ENCODE results near the gene RBMXL2. TPM values are rescaled to one million over a fixed set of nuclear protein-coding genes. Genes with fewer than 3 reads are reported as not detected.

The RBMXL2 gene
- total and polyA plus RNA-seq, 2 of the 4 experiments (the other 2 are of a cell fraction) = not detected

DNA sequence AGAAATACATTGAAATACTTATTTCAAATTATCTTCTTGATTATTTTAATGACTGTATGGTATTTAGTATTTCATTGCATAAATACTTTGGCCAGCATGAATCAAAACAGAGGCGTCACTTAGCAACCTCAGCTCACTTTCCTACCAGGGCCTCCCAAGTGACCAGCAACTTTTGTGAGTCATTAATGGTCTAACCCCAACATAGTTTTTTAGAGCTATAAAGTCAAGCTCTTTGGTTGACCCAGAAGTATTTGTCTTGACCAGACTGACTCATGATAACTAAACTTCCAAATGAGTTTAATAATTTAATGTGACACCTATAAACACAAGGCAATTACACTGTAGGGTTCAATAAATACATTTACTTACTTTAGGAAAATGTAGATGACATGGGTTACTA is 27.9 kb upstream of the RBMXL2 start:
- H2AFZ ChIP-seq (replicated peaks; ENCODE audit: low read length, poor library complexity) = no peak overlapping the region
- CTCF ChIA-PET = no interaction called here
- no peaks in the 10 kb centered on the region for H4K20me1 ChIP-seq (ENCODE audit: insufficient read depth, low read length)
- no peak overlapping the region for H2AK9ac ChIP-seq (replicated peaks; ENCODE audit: low read depth, low read length, poor library complexity)
- no peak overlapping the region for H3K4me2 ChIP-seq (ENCODE audit: low read depth, low read length)
- no peak overlapping the region for H2BK20ac ChIP-seq (ENCODE audit: low read depth, low read length)
- DNase-seq (peak; percentile 58), ATAC-seq (ENCODE audit: low read depth) (peak; percentile 62)
- H3K9me3 ChIP-seq (ENCODE audit: control insufficient read depth, insufficient read depth, low read length) = no peaks in the 10 kb centered on the region
- no peaks in the 10 kb centered on the region for H3K27me3 ChIP-seq (ENCODE audit: control insufficient read depth, insufficient read depth, low read length)
- H4K8ac ChIP-seq (ENCODE audit: low read depth in 2 of 2, low read length in 2 of 2) = no peak overlapping the region
- H3K4me1 ChIP-seq (ENCODE audit: control insufficient read depth, insufficient read depth, low read length) = no peaks in the 10 kb centered on the region
- no peaks in the 10 kb centered on the region for H3K79me1 ChIP-seq (ENCODE audit: low read depth in 1 of 2, low read length in 2 of 2)
- no CpG with 5 or more reads among the region's 1 CpG for WGBS, 2 experiments (ENCODE audit: extremely low coverage in 2 of 2, insufficient read length in 1 of 2)
- H3K9ac ChIP-seq (ENCODE audit: low read depth, low read length) = no peak overlapping the region
- no peak overlapping the region for H4K5ac ChIP-seq (ENCODE audit: low read depth, low read length)
- intact Hi-C loops (cut with micrococcal nuclease) (no loop called here), in situ Hi-C loops (cut with MboI; ENCODE audit: low sequenced_read_pairs) (no loop called here), dilution Hi-C loops (cut with HindIII; ENCODE audit: low sequenced_read_pairs, unreplicated experiment) (no loop called here)
- no peak overlapping the region for H3K4me3 ChIP-seq (ENCODE audit: insufficient read depth, low read depth, low read length)
- TF ChIP-seq, protein P1, sequence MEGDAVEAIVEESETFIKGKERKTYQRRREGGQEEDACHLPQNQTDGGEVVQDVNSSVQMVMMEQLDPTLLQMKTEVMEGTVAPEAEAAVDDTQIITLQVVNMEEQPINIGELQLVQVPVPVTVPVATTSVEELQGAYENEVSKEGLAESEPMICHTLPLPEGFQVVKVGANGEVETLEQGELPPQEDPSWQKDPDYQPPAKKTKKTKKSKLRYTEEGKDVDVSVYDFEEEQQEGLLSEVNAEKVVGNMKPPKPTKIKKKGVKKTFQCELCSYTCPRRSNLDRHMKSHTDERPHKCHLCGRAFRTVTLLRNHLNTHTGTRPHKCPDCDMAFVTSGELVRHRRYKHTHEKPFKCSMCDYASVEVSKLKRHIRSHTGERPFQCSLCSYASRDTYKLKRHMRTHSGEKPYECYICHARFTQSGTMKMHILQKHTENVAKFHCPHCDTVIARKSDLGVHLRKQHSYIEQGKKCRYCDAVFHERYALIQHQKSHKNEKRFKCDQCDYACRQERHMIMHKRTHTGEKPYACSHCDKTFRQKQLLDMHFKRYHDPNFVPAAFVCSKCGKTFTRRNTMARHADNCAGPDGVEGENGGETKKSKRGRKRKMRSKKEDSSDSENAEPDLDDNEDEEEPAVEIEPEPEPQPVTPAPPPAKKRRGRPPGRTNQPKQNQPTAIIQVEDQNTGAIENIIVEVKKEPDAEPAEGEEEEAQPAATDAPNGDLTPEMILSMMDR (conservative IDR thresholded peaks at IDR 0.05; ENCODE audit: low read depth, low read length) = no peak
- TF ChIP-seq RAD21 (IDR thresholded peaks at IDR 0.05; ENCODE audit: low read length) = no peak
- no peak for TF ChIP-seq NFE2L2 (IDR thresholded peaks at IDR 0.05; ENCODE audit: low read depth, low read length)
- TF ChIP-seq FOS (IDR thresholded peaks at IDR 0.05; ENCODE audit: low read depth, low read length) = peak; percentile 29; the same call in 1 of the 2 replicates
- no peak overlapping the region for H2BK120ac ChIP-seq (ENCODE audit: low read depth, low read length)
- BruUV-seq (replicated peaks) = no TSS peak
- H3K14ac ChIP-seq (replicated peaks; ENCODE audit: low read depth, low read length) = no peak overlapping the region
- H2BK15ac ChIP-seq (ENCODE audit: low read depth, low read length) = no peak overlapping the region
- H2BK5ac ChIP-seq (ENCODE audit: low read depth, low read length, poor library complexity, severe bottlenecking) = no peak overlapping the region
- no peak overlapping the region for H3K4ac ChIP-seq (ENCODE audit: low read depth, low read length)
- H3K18ac ChIP-seq (ENCODE audit: low read depth, low read length) = no peak overlapping the region
- no peak overlapping the region for H3K56ac ChIP-seq (ENCODE audit: extremely low read depth, insufficient read depth, low read length)
- H3K36me3 ChIP-seq (ENCODE audit: control insufficient read depth, insufficient read depth, low read length) = no peaks in the 10 kb centered on the region
- no peaks in the 10 kb centered on the region for H3K9me1 ChIP-seq (ENCODE audit: insufficient read depth, low read length)
- no peak overlapping the region for H3K23ac ChIP-seq (ENCODE audit: low read depth, low read length)
- no peak overlapping the region for H4K91ac ChIP-seq (ENCODE audit: insufficient read depth, low read depth, low read length)
- no peak overlapping the region for H2AK5ac ChIP-seq (ENCODE audit: low read depth, low read length)
- H3K27ac ChIP-seq (ENCODE audit: insufficient read depth, low read length) = no peak overlapping the region
- POLR2A ChIA-PET (ENCODE audit: unreplicated experiment) = no interaction called here

All from IMR-90 (cell line).